Transverse colon (tissue), 4 donors: ENCODE results near the gene CHADL. TPM values are rescaled to one million over a fixed set of nuclear protein-coding genes. Genes with fewer than 3 reads are reported as not detected.

Experiments used
- DNase-seq: peaks from one replicate; pipeline ENCODE4 v3.0.0-alpha.2; 2019
- H3K27ac ChIP-seq, 4 donors: fragments of 200-600 bp; sonication (generic); 2 replicates each; pipeline ENCODE4 v1.5.1; 2016 to 2018; ENCODE audit warnings: inconsistent platforms in 4 of 4
- H3K27me3 ChIP-seq: fragments of 200-600 bp; sonication (generic); 2 replicates; pipeline ENCODE4 v1.5.1; 2017; ENCODE audit warnings: inconsistent platforms
- H3K36me3 ChIP-seq, 4 donors: fragments of 200-600 bp; sonication (generic); 2 replicates each; pipeline ENCODE4 v1.5.1; 2017 to 2019; ENCODE audit warnings: inconsistent platforms in 4 of 4
- H3K4me1 ChIP-seq, 4 donors: fragments of 200-600 bp; sonication (generic); 2 replicates each; pipeline ENCODE4 v1.5.1; 2017 to 2020; ENCODE audit warnings: inconsistent platforms in 4 of 4
- H3K4me3 ChIP-seq, 4 donors: fragments of 200-600 bp; sonication (generic); 1 replicate in 1 of 4; 2 replicates in 3 of 4; pipeline versions ENCODE4 v1.5.1 to v1.6.1; 2017 to 2019; ENCODE audit warnings: inconsistent platforms in 4 of 4
- H3K9me3 ChIP-seq, 2 donors: fragments of 200-600 bp; sonication (generic); 2 replicates each; pipeline ENCODE4 v1.5.1; 2017 to 2019; ENCODE audit warnings: inconsistent platforms in 2 of 2
- CTCF ChIP-seq, 5 experiments: fragments of 200-600 bp in 3 of 5; fragments of 450-650 bp in 2 of 5; sonication (generic) in 3 of 5; IDR thresholded peaks; 1 replicate in 2 of 5; 2 replicates in 3 of 5; pipeline ENCODE4 v1.5.1; 2016 to 2017; ENCODE audit warnings: antibody characterized with exemption in 5 of 5, inconsistent platforms in 3 of 5, mild to moderate bottlenecking in 2 of 5, moderate library complexity in 1 of 5
- EP300 ChIP-seq: sonication (generic); formaldehyde crosslinking; IDR thresholded peaks from one replicate; pipeline ENCODE4 v1.6.1; 2017; ENCODE audit warnings: antibody characterized with exemption, low read depth
- POLR2A ChIP-seq: fragments of 450-650 bp; IDR thresholded peaks from one replicate; pipeline ENCODE4 v1.6.1; 2016; ENCODE audit warnings: antibody characterized with exemption, mild to moderate bottlenecking, moderate library complexity
- POLR2AphosphoS5 ChIP-seq, 3 donors: sonication (generic); formaldehyde crosslinking; IDR thresholded peaks; one replicate each; pipeline ENCODE4 v1.6.1; 2016; ENCODE audit warnings: antibody characterized with exemption in 3 of 3
- WGBS, 2 donors: methylation state at CpG; one replicate each; pipeline ENCODE4 v1.1.5; 2018; ENCODE audit warnings: low coverage in 1 of 2; 5-methylcytosine and 5-hydroxymethylcytosine counted together
- in situ Hi-C, 4 donors: fragments of 200-750 bp; cut with MboI; loops; one replicate each; pipeline versions ENCODE4 v1.15.0 to v1.15.1; 2017; ENCODE audit warnings: low sequenced_read_pairs in 3 of 4, low pct_ligation_motif_present in 1 of 4, low pct_unique_long_range_greater_than_20kb in 1 of 4
- intact Hi-C: fragments of 100-400 bp; cut with DNase I; formaldehyde crosslinking; loops from one replicate; pipeline ENCODE4 v1.15.1; 2023; ENCODE audit warnings: low total_unique reads
- total RNA-seq, 4 donors: library from RNA; depleted of rRNA; stranded (reverse); fragments of >200 nt; gene quantifications; one replicate each; pipeline ENCODE4 v1.1.0, GENCODE V29; 2016

The CHADL gene
- total RNA-seq, 4 donors from 2014 or later = 3.0 to 20.6 (median 5.3) TPM

- Histone ChIP-seq H3K9me3 (no peaks in the 10 kb centered on the region), H3K36me3 (no peaks in the 10 kb centered on the region), H3K4me3 (peak overlapping the region; percentile 33 to 81 (median 62)), H3K27ac (peak overlapping the region; percentile 87 to 91 (median 89)), H3K4me1 (peaks cover 8 to 39% (median 20%) of the 10 kb centered on the region in 4 donors), H3K27me3 (no peaks in the 10 kb centered on the region)
- DNase-seq = no peak
- TF ChIP-seq POLR2A (peak; percentile 1), POLR2AphosphoS5 (IDR thresholded peaks at IDR 0.05) (no peak), CTCF (IDR thresholded peaks at IDR 0.05) (no peak), EP300 (no peak)
- intact Hi-C loops (no loop called here), in situ Hi-C loops (no loop called here)
- WGBS, 2 donors = 0 to 2% methylated on average over 14 to 15 of the region's 15 CpGs
These were observed 45.9 kb upstream of the CHADL start for GRCh38 chr22:41286639-41287091.

DNA sequence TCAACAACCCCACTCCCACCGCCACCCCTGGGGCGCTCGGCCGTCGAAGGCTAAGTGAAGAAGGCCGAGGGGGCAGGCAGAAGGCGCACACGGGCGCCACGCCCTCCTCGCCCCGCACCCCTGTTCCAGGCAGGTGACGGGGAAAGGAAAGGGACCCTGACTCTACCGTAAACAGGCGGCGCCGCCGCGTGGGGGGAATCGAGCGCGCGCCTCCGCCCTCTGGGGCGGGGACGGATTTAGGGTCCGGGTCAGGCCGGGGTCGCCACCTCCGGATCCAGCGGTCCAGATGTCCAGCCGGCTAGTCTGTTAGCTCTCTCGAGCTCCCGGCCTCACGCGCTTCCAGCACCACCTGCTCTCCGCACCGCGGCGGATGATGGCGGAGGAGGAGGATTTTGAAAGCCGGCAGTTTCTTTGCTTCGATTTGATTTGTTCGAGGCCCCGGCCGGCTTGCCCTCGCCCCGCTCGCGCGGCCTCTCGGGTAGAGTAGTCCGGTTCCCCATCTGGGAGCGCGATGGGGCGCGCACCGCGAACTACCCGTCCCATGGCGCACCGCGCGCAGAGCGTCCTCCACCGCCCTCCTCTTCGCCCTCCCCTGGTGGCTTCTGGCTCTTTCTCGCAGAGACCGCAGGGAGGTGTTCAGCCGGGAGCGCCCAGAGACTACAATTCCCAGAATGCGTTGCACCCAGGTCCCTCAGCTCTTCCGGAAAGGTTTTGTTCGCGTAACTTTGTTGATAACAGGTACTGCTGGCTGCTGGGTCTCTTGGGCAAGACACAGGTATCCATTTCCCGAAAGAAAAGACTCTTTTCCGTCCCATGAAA, 45.3 kb upstream of the CHADL start, which contains the start of gene RANGAP1:
TSS of gene RANGAP1 (minus strand) at position 368 of the 819 bp plus-strand sequence. CDS start 5,143 bp downstream, outside the sequence.
- peaks cover 8 to 39% (median 20%) of the 10 kb centered on the region in 4 donors for H3K4me1 ChIP-seq
- in situ Hi-C loops (no loop called here), intact Hi-C loops (no loop called here)
- no peaks in the 10 kb centered on the region for H3K9me3 ChIP-seq
- H3K4me3 ChIP-seq = peak within 1 kb of the TSS; percentile 80 to 93 (median 82)
- H3K27me3 ChIP-seq = no peaks in the 10 kb centered on the region
- H3K27ac ChIP-seq = peak within 1 kb of the TSS; percentile 87 to 91 (median 90)
- WGBS, 2 donors = 0% methylated on average over 5 to 59 of the region's 77 CpGs
- no peaks in the 10 kb centered on the region for H3K36me3 ChIP-seq
- TF ChIP-seq EP300 (no peak), POLR2A (peak; percentile 84), POLR2AphosphoS5 (IDR thresholded peaks at IDR 0.05) (peak; percentile 83 to 94 (median 93)), CTCF (IDR thresholded peaks at IDR 0.05) (peak in 3 of 5 experiments; percentile 10 to 58 (median 36))
- peak; percentile 99 for DNase-seq

DNA sequence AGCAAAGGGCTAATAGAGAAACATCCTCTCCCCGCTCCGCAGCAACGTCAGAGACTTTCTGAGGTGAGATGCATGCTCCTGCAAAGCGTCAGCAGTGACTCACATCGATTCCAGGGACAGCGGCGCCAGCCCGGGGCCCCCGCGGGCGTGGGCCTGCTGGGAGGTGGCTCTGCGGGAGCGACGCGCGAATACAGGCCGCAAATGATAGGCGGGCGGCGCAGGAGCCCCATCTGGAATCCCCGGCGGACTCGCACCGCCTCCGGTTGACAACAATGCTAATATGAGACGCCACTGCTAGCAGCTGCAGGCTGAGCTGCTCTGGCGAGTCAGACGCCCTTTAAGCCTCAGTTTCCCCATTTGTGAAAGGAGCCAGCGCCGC, 44.7 kb upstream of the CHADL start:
- H3K36me3 ChIP-seq = peaks cover 0 to 3% (median under 1%) of the 10 kb centered on the region in 4 donors
- no peaks in the 10 kb centered on the region for H3K27me3 ChIP-seq
- no peaks in the 10 kb centered on the region for H3K9me3 ChIP-seq
- H3K4me1 ChIP-seq = peaks cover 8 to 39% (median 20%) of the 10 kb centered on the region in 4 donors
- intact Hi-C loops = no loop called here
- peak overlapping the region; percentile 80 to 93 (median 82) for H3K4me3 ChIP-seq
- 1 to 8% methylated on average over 5 to 17 of the region's 30 CpGs for WGBS, 2 donors
- TF ChIP-seq CTCF (IDR thresholded peaks at IDR 0.05) (no peak), POLR2AphosphoS5 (IDR thresholded peaks at IDR 0.05) (peak in 1 of 3 donors; percentile 30), POLR2A (no peak), EP300 (no peak)
- in situ Hi-C loops = no loop called here
- DNase-seq = peak; percentile 68
- H3K27ac ChIP-seq = peak overlapping the region; percentile 84 to 91 (median 89)

GRCh38 chr22:41284465-41284864, 43.7 kb upstream of the CHADL start:
- no peaks in the 10 kb centered on the region for H3K9me3 ChIP-seq
- H3K36me3 ChIP-seq = peaks cover 0 to 11% (median 5%) of the 10 kb centered on the region in 4 donors
- WGBS, 2 donors = 84 to 86% methylated on average over 7 to 10 of the region's 10 CpGs
- in situ Hi-C loops = no loop called here
- no peak for DNase-seq
- intact Hi-C loops = no loop called here
- peak overlapping the region in 3 of 4 donors; percentile 87 to 91 (median 91) for H3K27ac ChIP-seq
- H3K4me1 ChIP-seq = peaks cover 8 to 39% (median 20%) of the 10 kb centered on the region in 4 donors
- H3K4me3 ChIP-seq = no peak overlapping the region
- TF ChIP-seq CTCF (IDR thresholded peaks at IDR 0.05) = no peak
- TF ChIP-seq EP300 = no peak
- TF ChIP-seq POLR2AphosphoS5 (IDR thresholded peaks at IDR 0.05) = no peak
- TF ChIP-seq POLR2A = no peak
- H3K27me3 ChIP-seq = no peaks in the 10 kb centered on the region
